Measurements from ENCODE around the gene GIPR. TPM values are rescaled to one million over a fixed set of nuclear protein-coding genes. Genes with fewer than 3 reads are reported as not detected.

Gene GIPR
- total RNA-seq, 1 donor from 2014 or later, result 27.2 TPM

- H3K27ac Mint-ChIP-seq, result peak within 1 kb of the TSS; percentile 67
- DNase-seq (ENCODE audit: low spot score, unreplicated experiment), result peak; percentile 48
- peak; percentile 37 for TF ChIP-seq CTCF (IDR thresholded peaks at IDR 0.05; ENCODE audit: unreplicated experiment)
- H3K4me1 Mint-ChIP-seq (ENCODE audit: low read depth), result peaks cover 23% of the 10 kb centered on the region
- peak within 1 kb of the TSS; percentile 87 for H3K4me3 Mint-ChIP-seq (ENCODE audit: low read depth)
- H3K9me3 Mint-ChIP-seq (ENCODE audit: low read depth), result peaks cover 6% of the 10 kb centered on the region
- H3K27me3 Mint-ChIP-seq, result peaks cover 14% of the 10 kb centered on the region
- no peaks in the 10 kb centered on the region for H3K36me3 Mint-ChIP-seq (ENCODE audit: insufficient read depth)
These were observed 28.9 kb upstream of the GIPR start, which contains the start of gene EML2 for GRCh38 chr19:45638930-45639729. Gene EML2 (minus strand): TSS chr19:45639397. CDS start chr19:45639376, 21 bp downstream.

- no peak for TF ChIP-seq CTCF (IDR thresholded peaks at IDR 0.05; ENCODE audit: unreplicated experiment)
- Mint-ChIP-seq H3K36me3 (ENCODE audit: insufficient read depth) (no peaks in the 10 kb centered on the region), H3K9me3 (ENCODE audit: low read depth) (peaks cover 6% of the 10 kb centered on the region), H3K4me3 (ENCODE audit: low read depth) (peak overlapping the region; percentile 61), H3K27me3 (peaks cover 14% of the 10 kb centered on the region), H3K4me1 (ENCODE audit: low read depth) (peaks cover 23% of the 10 kb centered on the region), H3K27ac (peak overlapping the region; percentile 62)
- no peak for DNase-seq (ENCODE audit: low spot score, unreplicated experiment)
These were observed 27.2 kb upstream of the GIPR start for GRCh38 chr19:45640849-45641273.

- Mint-ChIP-seq H3K4me3 (ENCODE audit: low read depth) (peak overlapping the region; percentile 61), H3K27me3 (peaks cover 14% of the 10 kb centered on the region), H3K36me3 (ENCODE audit: insufficient read depth) (no peaks in the 10 kb centered on the region), H3K4me1 (ENCODE audit: low read depth) (peaks cover 25% of the 10 kb centered on the region), H3K27ac (peak overlapping the region; percentile 70), H3K9me3 (ENCODE audit: low read depth) (peaks cover 6% of the 10 kb centered on the region)
- DNase-seq (ENCODE audit: low spot score, unreplicated experiment), result peak; percentile 49
- no peak for TF ChIP-seq CTCF (IDR thresholded peaks at IDR 0.05; ENCODE audit: unreplicated experiment)
These were observed 26.5 kb upstream of the GIPR start for GRCh38 chr19:45641274-45642105.

DNA sequence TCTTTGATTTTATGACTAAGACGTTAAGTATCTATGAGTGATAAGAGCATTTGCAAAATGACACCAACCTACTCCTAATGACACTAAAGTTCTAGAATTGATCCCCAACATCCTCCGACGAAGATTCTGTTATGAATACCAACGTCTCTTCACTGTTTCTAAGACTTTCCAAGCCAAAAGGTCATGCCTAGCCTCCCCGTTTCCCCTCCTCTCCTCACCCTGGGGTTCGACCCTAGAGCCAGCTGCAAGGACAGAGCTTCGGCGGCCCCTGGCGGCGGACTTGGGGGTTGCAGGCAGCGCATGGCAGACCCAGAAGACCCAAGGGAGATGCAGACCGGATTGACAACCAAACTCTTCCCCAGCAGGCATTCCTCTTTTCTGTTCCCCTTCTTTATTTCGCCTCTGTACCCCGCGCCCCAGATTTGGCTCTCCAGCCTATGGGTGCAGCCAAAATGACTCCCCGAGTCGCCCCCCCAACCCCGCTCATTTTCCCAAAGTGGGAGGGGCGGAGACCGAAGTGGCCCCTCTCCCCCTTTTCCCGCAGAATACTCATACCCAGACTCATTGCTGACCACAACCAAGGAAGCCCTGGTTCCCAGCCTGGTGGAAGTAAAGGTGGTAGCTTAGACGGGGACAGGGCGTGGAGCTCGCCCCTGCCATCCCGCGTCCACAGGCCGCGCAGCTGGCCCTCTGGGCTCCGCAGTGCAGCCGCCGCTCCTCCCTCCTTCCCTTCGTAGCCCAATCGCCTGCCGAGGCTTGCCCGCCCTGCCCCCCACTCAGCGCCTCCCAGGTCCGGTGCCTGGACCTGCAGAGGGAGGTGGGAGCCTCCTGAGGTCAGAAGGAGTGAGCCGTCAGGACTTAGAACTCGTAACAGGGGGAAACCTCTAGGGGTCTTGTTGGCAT lies 24.7 kb upstream of the GIPR start:
- peaks cover 23% of the 10 kb centered on the region for H3K4me1 Mint-ChIP-seq (ENCODE audit: low read depth)
- no peaks in the 10 kb centered on the region for H3K36me3 Mint-ChIP-seq (ENCODE audit: insufficient read depth)
- H3K27ac Mint-ChIP-seq, result peak overlapping the region; percentile 70
- H3K4me3 Mint-ChIP-seq (ENCODE audit: low read depth), result peak overlapping the region; percentile 72
- H3K9me3 Mint-ChIP-seq (ENCODE audit: low read depth), result peaks cover 6% of the 10 kb centered on the region
- TF ChIP-seq CTCF (IDR thresholded peaks at IDR 0.05; ENCODE audit: unreplicated experiment), result peak; percentile 98
- H3K27me3 Mint-ChIP-seq, result peaks cover 14% of the 10 kb centered on the region
- peak; percentile 83 for DNase-seq (ENCODE audit: low spot score, unreplicated experiment)

Measured in progenitor cell of endocrine pancreas (in vitro differentiated cells).